AG09309 (cell line): ENCODE measurements around the gene WNT9A.

Experiments used
- DNase-seq: peaks from one replicate; pipeline ENCODE4 v3.0.0-alpha.2; 2010; ENCODE audit warnings: low read depth
- H3K4me3 ChIP-seq: 2 replicates; pipeline ENCODE4 v1.5.1; 2011; ENCODE audit warnings: mild to moderate bottlenecking, low read depth, low read length, moderate library complexity; ENCODE audit not compliant: control insufficient read depth
- CTCF ChIP-seq: IDR thresholded peaks from 2 replicates; pipeline ENCODE4 v1.5.1; 2011; ENCODE audit warnings: mild to moderate bottlenecking, low read depth, low read length, inconsistent platforms; ENCODE audit not compliant: insufficient read depth, control insufficient read depth; ENCODE audit errors: missing control alignments

WNT9A gene

GRCh38 chr1:227891955-227892488 is 55.7 kb downstream of the WNT9A start:
- H3K4me3 ChIP-seq, result no peak overlapping the region
- no peak for DNase-seq
- TF ChIP-seq CTCF, result no peak

GRCh38 chr1:227891223-227891954 is 56.3 kb downstream of the WNT9A start:
- no peak overlapping the region for H3K4me3 ChIP-seq
- DNase-seq, result no peak
- no peak for TF ChIP-seq CTCF

- no peak for TF ChIP-seq CTCF
- H3K4me3 ChIP-seq, result no peak overlapping the region
- DNase-seq, result no peak
Measured at GRCh38 chr1:227890451-227891222, 57.1 kb downstream of the WNT9A start.

GRCh38 chr1:227889863-227890405 is 57.8 kb downstream of the WNT9A start:
- DNase-seq, result no peak
- H3K4me3 ChIP-seq, result no peak overlapping the region
- no peak for TF ChIP-seq CTCF

GRCh38 chr1:227889047-227889862 is 58.5 kb downstream of the WNT9A start:
- no peak for DNase-seq
- no peak for TF ChIP-seq CTCF

More at GRCh38 chr1:227889047-227889862, 58.5 kb downstream of the WNT9A start:
- no peak overlapping the region for H3K4me3 ChIP-seq
